DOHH2 (cell line): ENCODE measurements around the gene WFIKKN2.

ENCODE experiments used
- H3F3A ChIP-seq: fragments of 200-600 bp; sonication (generic), shearing (Covaris generic); 2 replicates; pipeline ENCODE4 v1.6.0; 2016; ENCODE audit warnings: antibody characterized with exemption, mild to moderate bottlenecking; ENCODE audit not compliant: control insufficient read depth, insufficient read depth
- H3K27ac ChIP-seq: fragments of 200-600 bp; sonication (generic); 2 replicates; pipeline ENCODE4 v1.5.1; 2014; ENCODE audit warnings: low read depth, mild to moderate bottlenecking, low read length, moderate library complexity
- H3K27me3 ChIP-seq: fragments of 200-600 bp; sonication (generic); 2 replicates; pipeline ENCODE4 v1.6.1; 2014; ENCODE audit warnings: mild to moderate bottlenecking, low read length, mixed read lengths; ENCODE audit not compliant: control insufficient read depth
- H3K36me3 ChIP-seq: fragments of 200-600 bp; sonication (generic); 2 replicates; pipeline ENCODE4 v1.6.1; 2014; ENCODE audit warnings: mild to moderate bottlenecking, low read length, moderate library complexity, mixed read lengths; ENCODE audit not compliant: control insufficient read depth
- H3K4me1 ChIP-seq: fragments of 200-600 bp; sonication (generic); 2 replicates; pipeline ENCODE4 v1.6.1; 2014; ENCODE audit warnings: mild to moderate bottlenecking, low read length, mixed read lengths; ENCODE audit not compliant: control insufficient read depth
- H3K4me2 ChIP-seq: fragments of 200-600 bp; sonication (generic); 2 replicates; pipeline ENCODE4 v1.6.0; 2014; ENCODE audit warnings: mild to moderate bottlenecking, low read length, moderate library complexity
- H3K4me3 ChIP-seq: fragments of 200-600 bp; sonication (generic); 2 replicates; pipeline ENCODE4 v1.5.1; 2014; ENCODE audit warnings: mild to moderate bottlenecking, low read length, mixed read lengths
- H3K79me2 ChIP-seq: fragments of 200-600 bp; sonication (generic); 2 replicates; pipeline ENCODE4 v1.6.1; 2014; ENCODE audit warnings: mild to moderate bottlenecking, low read length, mixed read lengths; ENCODE audit not compliant: control insufficient read depth
- H3K9me2 ChIP-seq: fragments of 200-600 bp; sonication (generic); replicated peaks from 2 replicates; pipeline ENCODE4 v1.6.1; 2014; ENCODE audit warnings: mild to moderate bottlenecking, low read length, mixed read lengths; ENCODE audit not compliant: control insufficient read depth
- H3K9me3 ChIP-seq: fragments of 200-600 bp; sonication (generic); 2 replicates; pipeline ENCODE4 v1.6.1; 2014; ENCODE audit warnings: antibody characterized with exemption, low read length, mixed read lengths; ENCODE audit not compliant: control insufficient read depth, insufficient read depth
- H4K20me1 ChIP-seq: fragments of 200-600 bp; sonication (generic); 2 replicates; pipeline ENCODE4 v1.6.0; 2014; ENCODE audit warnings: low read depth, mild to moderate bottlenecking, antibody characterized with exemption, low read length, moderate library complexity; ENCODE audit not compliant: control insufficient read depth, insufficient read depth
- EZH2phosphoT487 ChIP-seq: fragments of 200-600 bp; sonication (generic); IDR thresholded peaks from 2 replicates; pipeline ENCODE4 v1.6.1; 2017; ENCODE audit warnings: borderline replicate concordance, mild to moderate bottlenecking, antibody characterized with exemption, low read length, moderate library complexity, mixed read lengths
- TF ChIP-seq, protein P1 (sequence below): fragments of 200-600 bp; sonication (generic); IDR thresholded peaks from one replicate; pipeline ENCODE4 v1.5.1; 2014; ENCODE audit warnings: antibody characterized with exemption, mild to moderate bottlenecking, low read depth, low read length; ENCODE audit not compliant: poor library complexity, severe bottlenecking

WFIKKN2 gene

DNA sequence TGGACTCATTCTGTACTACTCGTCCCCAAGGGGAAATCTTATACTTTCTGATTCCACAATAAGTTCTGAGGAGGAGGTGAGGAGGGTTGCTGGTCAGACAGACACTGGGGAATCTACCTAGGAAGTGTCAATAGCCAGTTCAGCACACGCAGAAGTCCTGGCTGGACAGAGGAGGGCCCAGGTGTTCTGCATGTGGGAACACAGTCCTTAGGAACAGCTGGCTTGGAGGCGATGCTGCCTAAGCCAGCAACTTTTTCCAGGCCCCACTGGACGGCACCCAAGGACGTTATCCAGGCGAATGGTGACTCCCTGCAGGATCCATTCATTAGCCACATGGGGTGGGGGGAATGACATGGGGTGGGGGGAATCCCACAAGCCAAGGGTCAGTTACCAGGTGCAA, 29.9 kb upstream of the WFIKKN2 start:
- Histone ChIP-seq H3F3A (no peaks in the 10 kb centered on the region), H3K27ac (no peak overlapping the region), H4K20me1 (no peaks in the 10 kb centered on the region), H3K9me3 (no peaks in the 10 kb centered on the region), H3K4me2 (no peak overlapping the region), H3K27me3 (no peaks in the 10 kb centered on the region), H3K36me3 (no peaks in the 10 kb centered on the region), H3K4me3 (no peak overlapping the region), H3K79me2 (no peaks in the 10 kb centered on the region), H3K4me1 (no peaks in the 10 kb centered on the region), H3K9me2 (no peaks in the 10 kb centered on the region)
- TF ChIP-seq, protein P1, sequence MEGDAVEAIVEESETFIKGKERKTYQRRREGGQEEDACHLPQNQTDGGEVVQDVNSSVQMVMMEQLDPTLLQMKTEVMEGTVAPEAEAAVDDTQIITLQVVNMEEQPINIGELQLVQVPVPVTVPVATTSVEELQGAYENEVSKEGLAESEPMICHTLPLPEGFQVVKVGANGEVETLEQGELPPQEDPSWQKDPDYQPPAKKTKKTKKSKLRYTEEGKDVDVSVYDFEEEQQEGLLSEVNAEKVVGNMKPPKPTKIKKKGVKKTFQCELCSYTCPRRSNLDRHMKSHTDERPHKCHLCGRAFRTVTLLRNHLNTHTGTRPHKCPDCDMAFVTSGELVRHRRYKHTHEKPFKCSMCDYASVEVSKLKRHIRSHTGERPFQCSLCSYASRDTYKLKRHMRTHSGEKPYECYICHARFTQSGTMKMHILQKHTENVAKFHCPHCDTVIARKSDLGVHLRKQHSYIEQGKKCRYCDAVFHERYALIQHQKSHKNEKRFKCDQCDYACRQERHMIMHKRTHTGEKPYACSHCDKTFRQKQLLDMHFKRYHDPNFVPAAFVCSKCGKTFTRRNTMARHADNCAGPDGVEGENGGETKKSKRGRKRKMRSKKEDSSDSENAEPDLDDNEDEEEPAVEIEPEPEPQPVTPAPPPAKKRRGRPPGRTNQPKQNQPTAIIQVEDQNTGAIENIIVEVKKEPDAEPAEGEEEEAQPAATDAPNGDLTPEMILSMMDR = no peak
- TF ChIP-seq EZH2phosphoT487 = no peak

DNA sequence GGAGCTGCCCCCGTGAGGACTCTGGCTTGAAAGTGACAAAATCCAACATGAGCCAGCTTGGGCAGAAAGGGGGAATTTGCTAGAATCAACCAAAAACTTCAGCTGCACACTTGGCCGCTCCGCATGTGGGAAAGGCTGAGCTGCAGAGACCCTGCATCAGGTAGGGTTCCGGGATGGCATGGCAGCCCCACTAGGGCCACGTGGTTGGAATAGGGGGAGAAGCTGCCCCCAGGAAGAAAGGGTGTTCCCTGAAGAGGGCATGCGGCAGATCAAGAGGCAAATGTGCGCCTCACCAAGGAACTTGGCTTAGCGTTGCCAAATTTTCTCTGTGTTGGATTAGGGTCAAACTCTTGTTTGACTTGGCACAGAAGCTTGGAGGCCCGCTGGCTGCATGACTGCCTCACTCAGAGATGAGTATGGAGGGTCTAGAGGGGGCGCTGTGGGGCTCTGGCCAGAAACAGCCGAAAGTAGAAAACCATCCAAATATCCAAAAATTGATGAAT, 29.2 kb upstream of the WFIKKN2 start:
- Histone ChIP-seq H3K9me3 (no peaks in the 10 kb centered on the region), H3K4me1 (no peaks in the 10 kb centered on the region), H4K20me1 (no peaks in the 10 kb centered on the region), H3K4me3 (no peak overlapping the region), H3K27ac (no peak overlapping the region), H3K4me2 (no peak overlapping the region), H3K36me3 (no peaks in the 10 kb centered on the region), H3K9me2 (no peaks in the 10 kb centered on the region), H3K27me3 (no peaks in the 10 kb centered on the region), H3F3A (no peaks in the 10 kb centered on the region), H3K79me2 (no peaks in the 10 kb centered on the region)
- TF ChIP-seq, protein P1 = peak; percentile 39
- TF ChIP-seq EZH2phosphoT487 = no peak

DNA sequence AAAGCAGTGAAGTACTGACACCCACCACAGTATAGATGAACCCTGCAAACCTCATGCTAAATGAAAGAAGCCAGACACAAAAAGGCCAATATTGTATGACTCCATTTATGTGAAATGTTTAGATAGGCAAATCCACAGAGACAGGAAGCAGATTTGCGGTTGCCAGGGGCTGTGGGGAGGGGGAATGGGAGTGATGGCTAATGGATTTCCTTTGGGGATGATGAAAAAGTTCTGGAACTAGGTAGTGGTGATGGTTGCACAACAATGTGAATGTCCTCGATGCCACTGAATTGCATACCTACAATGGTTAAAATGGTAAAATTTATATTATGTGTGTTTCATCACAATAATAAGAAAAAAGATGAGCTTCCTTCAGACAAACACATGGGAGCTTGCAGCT, 28.4 kb upstream of the WFIKKN2 start:
- H3K9me3 ChIP-seq = no peaks in the 10 kb centered on the region
- H3K9me2 ChIP-seq = no peaks in the 10 kb centered on the region
- H3K36me3 ChIP-seq = no peaks in the 10 kb centered on the region
- no peaks in the 10 kb centered on the region for H4K20me1 ChIP-seq
- H3F3A ChIP-seq = no peaks in the 10 kb centered on the region
- H3K4me3 ChIP-seq = no peak overlapping the region
- no peak for TF ChIP-seq EZH2phosphoT487
- TF ChIP-seq, protein P1 = no peak
- no peak overlapping the region for H3K4me2 ChIP-seq
- no peaks in the 10 kb centered on the region for H3K27me3 ChIP-seq
- no peaks in the 10 kb centered on the region for H3K4me1 ChIP-seq
- H3K79me2 ChIP-seq = no peaks in the 10 kb centered on the region
- H3K27ac ChIP-seq = no peak overlapping the region

DNA sequence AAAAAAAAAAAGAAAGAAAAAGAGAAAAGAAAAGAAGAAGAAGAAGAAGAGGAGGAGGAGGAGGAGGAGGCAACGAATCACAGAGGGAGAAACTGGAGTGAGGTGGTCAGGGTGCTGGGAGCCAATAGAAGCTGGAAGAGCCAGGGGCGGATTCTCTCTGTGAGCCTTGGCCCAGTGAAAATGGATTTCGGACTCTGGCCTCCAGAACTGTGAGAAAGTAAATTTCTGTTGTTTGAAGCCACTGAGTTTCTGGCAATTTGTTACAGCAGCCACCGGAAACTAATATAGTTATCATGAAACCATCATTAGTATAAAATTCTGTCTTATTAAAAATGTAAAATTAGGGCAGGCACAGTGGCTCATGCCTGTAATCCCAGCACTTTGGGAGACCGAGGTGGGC, 27.7 kb upstream of the WFIKKN2 start:
- Histone ChIP-seq H3K4me3 (no peak overlapping the region), H3K27me3 (no peaks in the 10 kb centered on the region), H3K4me2 (no peak overlapping the region), H3K9me2 (no peaks in the 10 kb centered on the region), H3K4me1 (no peaks in the 10 kb centered on the region), H3K79me2 (no peaks in the 10 kb centered on the region), H3F3A (no peaks in the 10 kb centered on the region), H4K20me1 (no peaks in the 10 kb centered on the region), H3K36me3 (no peaks in the 10 kb centered on the region), H3K9me3 (no peaks in the 10 kb centered on the region), H3K27ac (no peak overlapping the region)
- TF ChIP-seq, protein P1 = no peak
- TF ChIP-seq EZH2phosphoT487 = no peak
